Tibial artery (tissue), 4 donors: ENCODE results near the gene CD46.
A peak's percentile ranks its signal among the peaks of the same experiment; 100 is the strongest.

ENCODE experiments used
- DNase-seq, 2 donors: peaks; one replicate each; pipeline ENCODE4 v3.0.0-alpha.2; 2019
- H3K27ac ChIP-seq, 2 donors: fragments of 200-600 bp; sonication (generic) in 1 of 2; 1 replicate in 1 of 2; 2 replicates in 1 of 2; pipeline ENCODE4 v1.5.1; 2018 to 2019; ENCODE audit warnings: mild to moderate bottlenecking in 1 of 2
- H3K27me3 ChIP-seq, 2 donors: fragments of 200-600 bp; sonication (generic) in 1 of 2; one replicate each; pipeline versions ENCODE4 v1.5.1 to v1.6.0; 2016 to 2019
- H3K36me3 ChIP-seq, 3 donors: fragments of 200-600 bp; sonication (generic) in 2 of 3; one replicate each; pipeline ENCODE4 v1.5.1; 2016 to 2019; ENCODE audit warnings: mild to moderate bottlenecking in 2 of 3
- H3K4me1 ChIP-seq, 4 donors: fragments of 200-600 bp; sonication (generic) in 2 of 4; 1 replicate in 3 of 4; 2 replicates in 1 of 4; pipeline ENCODE4 v1.5.1; 2016 to 2019
- H3K4me3 ChIP-seq, 2 donors: fragments of 200-600 bp; sonication (generic) in 1 of 2; 1 replicate in 1 of 2; 2 replicates in 1 of 2; pipeline ENCODE4 v1.5.1; 2018 to 2019; ENCODE audit warnings: mild to moderate bottlenecking in 2 of 2
- H3K9me3 ChIP-seq, 3 donors: fragments of 200-600 bp; sonication (generic) in 1 of 3; one replicate each; pipeline ENCODE4 v1.5.1; 2016 to 2019
- intact Hi-C: fragments of 100-400 bp; cut with DNase I; formaldehyde crosslinking; loops from one replicate; pipeline ENCODE4 v1.15.0; 2023; ENCODE audit warnings: low total_unique reads
- TF ChIP-seq, protein P1 (sequence below), 2 experiments: fragments of 200-600 bp in 1 of 2; fragments of 450-650 bp in 1 of 2; IDR thresholded peaks; one replicate each; pipeline ENCODE4 v1.5.1; 2017 to 2019; ENCODE audit warnings: antibody characterized with exemption in 2 of 2, mild to moderate bottlenecking in 1 of 2, moderate library complexity in 1 of 2

CD46 gene

DNA sequence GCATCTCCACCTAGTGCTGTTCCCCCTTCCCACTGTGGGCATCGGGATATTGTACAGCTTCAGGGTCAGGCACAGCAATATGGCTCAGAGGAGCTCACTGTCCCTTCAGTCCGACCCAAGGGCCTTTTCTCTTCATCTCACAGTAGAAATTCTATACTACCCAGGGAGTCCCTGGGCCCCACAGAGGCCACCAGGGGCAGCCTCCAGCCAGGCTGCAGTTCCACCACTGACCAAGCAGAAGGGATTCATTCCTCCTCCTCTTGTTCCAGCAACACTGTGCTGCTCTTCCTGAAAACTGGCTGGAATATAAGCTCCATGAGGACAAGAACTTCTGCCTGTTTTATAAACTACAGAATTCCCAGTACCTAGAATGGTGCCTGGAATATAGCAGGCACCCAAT lies 88.5 kb downstream of the CD46 start:
- no peak overlapping the region for H3K27ac ChIP-seq
- TF ChIP-seq, protein P1, sequence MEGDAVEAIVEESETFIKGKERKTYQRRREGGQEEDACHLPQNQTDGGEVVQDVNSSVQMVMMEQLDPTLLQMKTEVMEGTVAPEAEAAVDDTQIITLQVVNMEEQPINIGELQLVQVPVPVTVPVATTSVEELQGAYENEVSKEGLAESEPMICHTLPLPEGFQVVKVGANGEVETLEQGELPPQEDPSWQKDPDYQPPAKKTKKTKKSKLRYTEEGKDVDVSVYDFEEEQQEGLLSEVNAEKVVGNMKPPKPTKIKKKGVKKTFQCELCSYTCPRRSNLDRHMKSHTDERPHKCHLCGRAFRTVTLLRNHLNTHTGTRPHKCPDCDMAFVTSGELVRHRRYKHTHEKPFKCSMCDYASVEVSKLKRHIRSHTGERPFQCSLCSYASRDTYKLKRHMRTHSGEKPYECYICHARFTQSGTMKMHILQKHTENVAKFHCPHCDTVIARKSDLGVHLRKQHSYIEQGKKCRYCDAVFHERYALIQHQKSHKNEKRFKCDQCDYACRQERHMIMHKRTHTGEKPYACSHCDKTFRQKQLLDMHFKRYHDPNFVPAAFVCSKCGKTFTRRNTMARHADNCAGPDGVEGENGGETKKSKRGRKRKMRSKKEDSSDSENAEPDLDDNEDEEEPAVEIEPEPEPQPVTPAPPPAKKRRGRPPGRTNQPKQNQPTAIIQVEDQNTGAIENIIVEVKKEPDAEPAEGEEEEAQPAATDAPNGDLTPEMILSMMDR (IDR thresholded peaks at IDR 0.05) = no peak
- no peaks in the 10 kb centered on the region for H3K9me3 ChIP-seq
- H3K4me3 ChIP-seq = no peak overlapping the region
- H3K36me3 ChIP-seq = no peaks in the 10 kb centered on the region
- intact Hi-C loops = no loop called here
- DNase-seq = no peak
- no peaks in the 10 kb centered on the region for H3K27me3 ChIP-seq
- H3K4me1 ChIP-seq = peaks cover 0 to 74% (median 50%) of the 10 kb centered on the region in 4 donors

- intact Hi-C loops = no loop called here
- Histone ChIP-seq H3K4me3 (no peak overlapping the region), H3K36me3 (no peaks in the 10 kb centered on the region), H3K9me3 (no peaks in the 10 kb centered on the region), H3K27ac (no peak overlapping the region), H3K27me3 (no peaks in the 10 kb centered on the region), H3K4me1 (peaks cover 0 to 79% (median 47%) of the 10 kb centered on the region in 4 donors)
- TF ChIP-seq, protein P1 (IDR thresholded peaks at IDR 0.05) = no peak
- DNase-seq = no peak
Measured at GRCh38 chr1:207841293-207841692, 89.4 kb downstream of the CD46 start.

DNA sequence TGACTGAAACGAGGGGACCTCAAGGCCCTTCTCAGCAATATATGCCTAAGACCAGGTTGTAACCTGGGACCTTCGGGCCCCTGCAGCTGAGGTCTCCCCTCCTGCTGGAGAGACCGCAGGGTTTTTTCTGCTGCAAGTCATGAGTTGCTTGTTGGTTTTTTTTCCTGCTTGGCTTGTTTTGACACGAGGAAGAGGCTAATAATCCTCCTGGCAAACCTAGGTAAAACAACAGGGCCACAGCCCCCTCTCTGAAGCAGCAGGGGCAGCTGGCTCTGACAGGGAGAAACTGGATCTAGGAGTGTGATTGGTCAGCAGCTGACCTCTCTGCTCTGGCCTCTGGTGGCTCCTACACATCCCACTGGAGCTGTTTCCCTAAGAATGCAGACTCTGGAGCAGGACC lies 90.0 kb downstream of the CD46 start:
- Histone ChIP-seq H3K4me1 (peaks cover 0 to 76% (median 42%) of the 10 kb centered on the region in 4 donors), H3K4me3 (no peak overlapping the region), H3K27ac (no peak overlapping the region), H3K9me3 (no peaks in the 10 kb centered on the region), H3K36me3 (no peaks in the 10 kb centered on the region), H3K27me3 (no peaks in the 10 kb centered on the region)
- intact Hi-C loops = no loop called here
- TF ChIP-seq, protein P1 (IDR thresholded peaks at IDR 0.05) = no peak
- DNase-seq = peak in 1 of 2 donors; percentile 9

GRCh38 chr1:207842506-207842905 lies 90.7 kb downstream of the CD46 start:
- Histone ChIP-seq H3K27ac (no peak overlapping the region), H3K36me3 (no peaks in the 10 kb centered on the region), H3K27me3 (no peaks in the 10 kb centered on the region), H3K4me1 (peaks cover 0 to 69% (median 38%) of the 10 kb centered on the region in 4 donors), H3K9me3 (no peaks in the 10 kb centered on the region), H3K4me3 (no peak overlapping the region)
- intact Hi-C loops = no loop called here
- no peak for DNase-seq
- TF ChIP-seq, protein P1 (IDR thresholded peaks at IDR 0.05) = no peak

- no peak overlapping the region for H3K4me3 ChIP-seq
- peaks cover 0 to 67% (median 35%) of the 10 kb centered on the region in 4 donors for H3K4me1 ChIP-seq
- H3K27ac ChIP-seq = no peak overlapping the region
- H3K36me3 ChIP-seq = no peaks in the 10 kb centered on the region
- intact Hi-C loops = no loop called here
- TF ChIP-seq, protein P1 (IDR thresholded peaks at IDR 0.05) = no peak
- DNase-seq = no peak
- no peaks in the 10 kb centered on the region for H3K9me3 ChIP-seq
- no peaks in the 10 kb centered on the region for H3K27me3 ChIP-seq
Measured at GRCh38 chr1:207844371-207844770, 92.5 kb downstream of the CD46 start.
